ENCODE measurements around the gene SCN9A.

The SCN9A gene

DNA sequence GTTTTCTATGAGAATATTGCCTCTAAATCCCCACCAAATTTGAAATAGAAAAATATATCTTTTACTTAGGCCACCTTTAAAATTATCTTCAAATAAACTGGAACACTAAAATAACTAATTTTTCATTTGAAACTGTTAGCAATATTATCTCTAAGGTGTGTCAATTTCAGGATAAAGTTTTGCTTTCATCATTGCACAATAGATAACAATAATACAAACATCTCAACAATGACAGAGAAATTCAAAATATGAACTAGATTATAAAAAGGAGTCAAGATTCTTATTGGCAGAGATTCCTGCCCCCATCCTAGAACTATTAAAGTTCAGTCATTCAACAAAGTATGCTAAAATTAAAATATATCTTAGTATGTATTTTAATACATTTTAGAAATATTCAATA lies 117.9 kb downstream of the SCN9A start:
- H3K4me3 ChIP-seq (ENCODE audit: low read depth in 1 of 2, low read length in 2 of 2) = no peak overlapping the region
- H3K27ac ChIP-seq (ENCODE audit: low read depth, low read length) = no peak overlapping the region
- H3K9ac ChIP-seq (ENCODE audit: low read depth in 1 of 2, low read length in 2 of 2) = no peak overlapping the region
- H3K9me3 ChIP-seq (ENCODE audit: control insufficient read depth in 1 of 2, low read length in 2 of 2) = no peaks in the 10 kb centered on the region
- no peaks in the 10 kb centered on the region for H3K36me3 ChIP-seq (ENCODE audit: control insufficient read depth in 1 of 2, insufficient read depth in 2 of 2, low read length in 2 of 2)
- no peaks in the 10 kb centered on the region for H3K4me1 ChIP-seq (ENCODE audit: control insufficient read depth in 1 of 2, insufficient read depth in 2 of 2, low read length in 2 of 2)
- H3K27me3 ChIP-seq (ENCODE audit: control insufficient read depth in 1 of 2, insufficient read depth in 2 of 2, low read length in 2 of 2) = no peaks in the 10 kb centered on the region

DNA sequence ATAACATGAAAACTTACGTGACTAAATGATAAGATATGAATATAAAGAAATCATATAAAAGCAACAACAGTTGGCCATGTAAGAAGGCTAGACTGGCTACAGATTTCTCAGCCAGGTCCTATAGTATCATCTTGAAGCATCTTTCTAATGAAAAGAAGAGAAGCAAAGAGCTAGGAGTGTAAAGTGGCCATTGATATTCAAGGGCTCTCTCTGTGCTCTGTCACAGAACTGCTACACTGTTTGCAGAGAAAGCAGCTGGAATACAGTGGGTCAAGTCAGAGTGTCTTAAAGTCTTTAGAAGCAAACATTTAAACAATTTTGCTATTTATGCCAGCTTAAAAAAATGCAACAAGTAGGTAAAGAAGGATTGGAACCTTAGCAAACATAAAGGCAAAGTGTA lies 118.8 kb downstream of the SCN9A start:
- Histone ChIP-seq H3K4me3 (ENCODE audit: low read depth in 1 of 2, low read length in 2 of 2) (no peak overlapping the region), H3K27me3 (ENCODE audit: control insufficient read depth in 1 of 2, insufficient read depth in 2 of 2, low read length in 2 of 2) (no peaks in the 10 kb centered on the region), H3K4me1 (ENCODE audit: control insufficient read depth in 1 of 2, insufficient read depth in 2 of 2, low read length in 2 of 2) (no peaks in the 10 kb centered on the region), H3K36me3 (ENCODE audit: control insufficient read depth in 1 of 2, insufficient read depth in 2 of 2, low read length in 2 of 2) (no peaks in the 10 kb centered on the region), H3K9me3 (ENCODE audit: control insufficient read depth in 1 of 2, low read length in 2 of 2) (no peaks in the 10 kb centered on the region), H3K9ac (ENCODE audit: low read depth in 1 of 2, low read length in 2 of 2) (no peak overlapping the region), H3K27ac (ENCODE audit: low read depth, low read length) (no peak overlapping the region)

DNA sequence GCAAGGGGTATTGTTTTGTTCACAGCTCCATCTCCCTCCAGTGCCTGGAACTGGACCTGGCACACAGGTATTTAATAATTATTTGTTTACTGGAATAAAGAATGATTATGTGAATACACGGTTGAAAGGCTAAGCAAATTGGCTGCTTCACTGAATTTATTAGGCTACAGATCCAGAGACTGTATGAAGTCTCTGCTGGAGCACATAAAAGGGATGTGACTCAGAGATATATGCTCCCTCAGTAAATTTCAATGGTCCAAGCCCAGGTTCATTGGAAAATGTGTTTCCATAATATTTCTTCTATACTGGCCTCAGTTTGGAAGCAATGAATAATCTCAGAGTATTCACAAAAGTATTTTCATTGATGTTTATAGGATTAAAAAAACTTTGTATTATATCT lies 126.4 kb downstream of the SCN9A start:
- H3K9me3 ChIP-seq (ENCODE audit: control insufficient read depth in 1 of 2, low read length in 2 of 2) = no peaks in the 10 kb centered on the region
- H3K36me3 ChIP-seq (ENCODE audit: control insufficient read depth in 1 of 2, insufficient read depth in 2 of 2, low read length in 2 of 2) = no peaks in the 10 kb centered on the region
- no peaks in the 10 kb centered on the region for H3K4me1 ChIP-seq (ENCODE audit: control insufficient read depth in 1 of 2, insufficient read depth in 2 of 2, low read length in 2 of 2)
- H3K9ac ChIP-seq (ENCODE audit: low read depth in 1 of 2, low read length in 2 of 2) = no peak overlapping the region
- H3K27me3 ChIP-seq (ENCODE audit: control insufficient read depth in 1 of 2, insufficient read depth in 2 of 2, low read length in 2 of 2) = no peaks in the 10 kb centered on the region
- no peak overlapping the region for H3K27ac ChIP-seq (ENCODE audit: low read depth, low read length)
- H3K4me3 ChIP-seq (ENCODE audit: low read depth in 1 of 2, low read length in 2 of 2) = no peak overlapping the region

DNA sequence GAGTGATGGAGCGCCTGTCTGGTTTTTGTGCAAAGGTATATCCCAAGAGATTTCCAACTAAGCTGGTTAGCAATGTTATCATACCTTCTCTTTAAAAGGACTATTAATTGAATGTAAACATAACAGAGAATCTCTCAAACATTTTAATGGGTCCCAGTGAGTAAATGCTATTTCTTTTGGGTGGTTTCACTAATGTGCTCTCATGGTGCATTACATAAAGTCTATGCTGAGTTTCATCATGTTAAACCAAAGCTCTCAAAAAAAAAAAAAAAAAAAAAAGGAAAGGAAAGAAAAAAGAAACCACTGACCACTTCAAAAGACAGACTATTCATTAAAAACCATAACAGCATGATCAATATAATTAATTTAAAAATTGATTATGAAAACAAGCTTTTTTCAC lies 128.8 kb downstream of the SCN9A start:
- H3K9me3 ChIP-seq (ENCODE audit: control insufficient read depth in 1 of 2, low read length in 2 of 2) = no peaks in the 10 kb centered on the region
- no peaks in the 10 kb centered on the region for H3K27me3 ChIP-seq (ENCODE audit: control insufficient read depth in 1 of 2, insufficient read depth in 2 of 2, low read length in 2 of 2)
- no peaks in the 10 kb centered on the region for H3K4me1 ChIP-seq (ENCODE audit: control insufficient read depth in 1 of 2, insufficient read depth in 2 of 2, low read length in 2 of 2)

DNA sequence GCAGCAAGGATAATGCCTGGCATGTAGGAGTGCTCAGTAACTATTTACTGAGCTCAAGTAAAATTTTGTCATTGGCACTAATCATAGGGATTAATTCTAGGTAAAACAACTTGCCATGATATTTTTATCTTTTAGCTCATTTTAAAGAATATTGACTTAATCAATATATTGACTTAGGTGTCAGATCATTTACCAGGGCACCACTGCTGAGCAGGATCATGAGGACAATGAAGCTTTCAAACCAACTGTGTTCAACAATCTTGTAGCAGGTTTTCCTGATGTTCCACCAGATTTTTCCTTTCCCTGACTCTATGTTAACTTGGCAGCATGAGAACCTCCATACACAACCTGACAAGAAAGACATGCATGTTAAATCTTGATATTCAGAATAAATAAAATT lies 133.4 kb downstream of the SCN9A start:
- Histone ChIP-seq H3K4me3 (ENCODE audit: low read depth in 1 of 2, low read length in 2 of 2) (no peak overlapping the region), H3K36me3 (ENCODE audit: control insufficient read depth in 1 of 2, insufficient read depth in 2 of 2, low read length in 2 of 2) (no peaks in the 10 kb centered on the region), H3K27ac (ENCODE audit: low read depth, low read length) (no peak overlapping the region), H3K9me3 (ENCODE audit: control insufficient read depth in 1 of 2, low read length in 2 of 2) (no peaks in the 10 kb centered on the region), H3K4me1 (ENCODE audit: control insufficient read depth in 1 of 2, insufficient read depth in 2 of 2, low read length in 2 of 2) (no peaks in the 10 kb centered on the region), H3K9ac (ENCODE audit: low read depth in 1 of 2, low read length in 2 of 2) (no peak overlapping the region), H3K27me3 (ENCODE audit: control insufficient read depth in 1 of 2, insufficient read depth in 2 of 2, low read length in 2 of 2) (no peaks in the 10 kb centered on the region)

More for the DNA sequence above, 128.8 kb downstream of the SCN9A start:
- Histone ChIP-seq H3K27ac (ENCODE audit: low read depth, low read length) (no peak overlapping the region), H3K36me3 (ENCODE audit: control insufficient read depth in 1 of 2, insufficient read depth in 2 of 2, low read length in 2 of 2) (no peaks in the 10 kb centered on the region), H3K9ac (ENCODE audit: low read depth in 1 of 2, low read length in 2 of 2) (no peak overlapping the region), H3K4me3 (ENCODE audit: low read depth in 1 of 2, low read length in 2 of 2) (no peak overlapping the region)

DNA sequence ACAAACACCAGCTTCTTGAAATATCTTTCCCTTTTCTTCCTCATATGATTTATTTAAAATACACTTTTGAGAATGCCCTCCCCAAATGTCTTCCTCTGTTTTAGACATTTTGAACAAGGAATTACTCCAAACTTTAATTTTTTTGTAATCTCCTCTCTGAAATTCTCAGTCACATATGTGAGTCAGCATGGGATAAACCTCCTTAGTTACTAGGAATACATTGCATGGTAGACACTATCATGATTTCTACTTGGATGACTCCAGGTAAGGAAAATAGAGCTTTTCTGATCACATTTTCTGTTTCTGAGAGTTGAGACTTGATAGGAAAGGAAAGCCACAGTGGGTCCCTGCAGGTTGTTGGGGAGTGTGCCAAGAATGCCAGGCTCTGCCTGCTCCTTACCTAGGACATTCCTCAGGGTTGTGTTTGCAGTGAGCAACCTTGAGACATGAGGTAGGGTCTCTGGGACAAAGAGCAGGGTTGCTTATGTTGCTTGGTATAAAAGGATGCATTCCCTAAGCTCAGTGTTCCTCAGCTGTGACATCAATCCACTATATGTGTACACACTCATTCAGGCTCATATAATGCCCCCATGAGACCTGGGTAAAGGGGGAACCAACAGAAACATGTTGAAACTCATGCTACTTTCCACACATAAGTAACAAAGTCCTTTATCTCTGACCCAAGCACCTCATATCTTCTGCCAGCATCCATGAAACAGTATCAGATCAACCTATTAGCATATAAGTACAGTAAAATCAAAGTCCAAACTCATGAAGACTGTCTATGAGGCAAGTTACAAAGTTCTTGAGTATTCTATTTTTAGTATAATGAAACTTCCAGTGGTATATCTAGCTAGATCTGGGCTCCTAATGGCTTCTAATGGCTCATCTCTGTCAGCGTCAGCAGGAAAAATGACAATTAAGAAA lies 135.1 kb downstream of the SCN9A start:
- H3K27ac ChIP-seq (ENCODE audit: low read depth, low read length) = no peak overlapping the region
- no peaks in the 10 kb centered on the region for H3K4me1 ChIP-seq (ENCODE audit: control insufficient read depth in 1 of 2, insufficient read depth in 2 of 2, low read length in 2 of 2)
- no peaks in the 10 kb centered on the region for H3K27me3 ChIP-seq (ENCODE audit: control insufficient read depth in 1 of 2, insufficient read depth in 2 of 2, low read length in 2 of 2)

DNA sequence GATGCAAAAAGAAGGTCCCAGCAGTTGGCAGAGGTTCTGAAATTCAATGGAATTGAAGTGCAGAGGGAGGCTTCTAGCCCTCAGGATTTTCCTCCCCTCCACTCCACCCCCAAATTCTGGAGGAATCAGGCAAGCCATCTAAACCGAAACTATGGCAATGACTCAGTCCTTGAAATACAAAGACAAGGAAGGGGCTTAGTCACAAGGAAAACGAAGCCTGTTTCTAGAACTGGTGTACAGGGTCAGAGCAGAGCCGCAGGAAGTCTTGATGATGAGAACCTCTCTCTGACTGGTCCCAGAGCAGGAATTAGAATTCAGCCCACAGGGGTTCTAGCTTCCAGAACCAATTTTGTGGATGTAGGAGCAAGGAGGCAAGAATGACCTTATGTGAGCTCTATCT lies 136.2 kb downstream of the SCN9A start:
- Histone ChIP-seq H3K9ac (ENCODE audit: low read depth in 1 of 2, low read length in 2 of 2) (no peak overlapping the region), H3K9me3 (ENCODE audit: control insufficient read depth in 1 of 2, low read length in 2 of 2) (no peaks in the 10 kb centered on the region), H3K27ac (ENCODE audit: low read depth, low read length) (no peak overlapping the region), H3K4me3 (ENCODE audit: low read depth in 1 of 2, low read length in 2 of 2) (no peak overlapping the region), H3K27me3 (ENCODE audit: control insufficient read depth in 1 of 2, insufficient read depth in 2 of 2, low read length in 2 of 2) (no peaks in the 10 kb centered on the region), H3K36me3 (ENCODE audit: control insufficient read depth in 1 of 2, insufficient read depth in 2 of 2, low read length in 2 of 2) (no peaks in the 10 kb centered on the region), H3K4me1 (ENCODE audit: control insufficient read depth in 1 of 2, insufficient read depth in 2 of 2, low read length in 2 of 2) (no peaks in the 10 kb centered on the region)

More for the DNA sequence above, 135.1 kb downstream of the SCN9A start:
- H3K9me3 ChIP-seq (ENCODE audit: control insufficient read depth in 1 of 2, low read length in 2 of 2) = no peaks in the 10 kb centered on the region
- no peak overlapping the region for H3K9ac ChIP-seq (ENCODE audit: low read depth in 1 of 2, low read length in 2 of 2)
- H3K4me3 ChIP-seq (ENCODE audit: low read depth in 1 of 2, low read length in 2 of 2) = no peak overlapping the region
- no peaks in the 10 kb centered on the region for H3K36me3 ChIP-seq (ENCODE audit: control insufficient read depth in 1 of 2, insufficient read depth in 2 of 2, low read length in 2 of 2)

DNA sequence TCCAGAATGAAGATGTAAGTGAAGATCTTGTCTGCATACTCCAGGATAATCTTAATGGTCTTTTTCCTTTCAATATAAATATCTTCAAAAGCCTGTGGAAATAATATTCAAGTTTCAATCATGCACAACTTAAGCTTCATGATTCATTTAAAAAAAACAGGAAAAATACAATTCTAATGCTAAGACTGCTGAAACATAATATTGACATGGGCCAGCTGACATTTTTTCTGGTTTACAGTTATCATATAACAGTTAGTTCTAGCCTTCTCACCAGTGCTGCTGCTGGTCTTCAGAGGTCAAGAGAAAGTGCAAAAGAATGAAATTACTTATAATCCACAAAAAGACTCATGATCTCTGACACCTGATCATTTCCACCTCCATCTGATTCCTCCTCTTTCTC lies 137.6 kb downstream of the SCN9A start:
- no peaks in the 10 kb centered on the region for H3K4me1 ChIP-seq (ENCODE audit: control insufficient read depth in 1 of 2, insufficient read depth in 2 of 2, low read length in 2 of 2)
- no peaks in the 10 kb centered on the region for H3K27me3 ChIP-seq (ENCODE audit: control insufficient read depth in 1 of 2, insufficient read depth in 2 of 2, low read length in 2 of 2)
- no peaks in the 10 kb centered on the region for H3K9me3 ChIP-seq (ENCODE audit: control insufficient read depth in 1 of 2, low read length in 2 of 2)
- no peaks in the 10 kb centered on the region for H3K36me3 ChIP-seq (ENCODE audit: control insufficient read depth in 1 of 2, insufficient read depth in 2 of 2, low read length in 2 of 2)
- H3K27ac ChIP-seq (ENCODE audit: low read depth, low read length) = no peak overlapping the region
- H3K4me3 ChIP-seq (ENCODE audit: low read depth in 1 of 2, low read length in 2 of 2) = no peak overlapping the region
- H3K9ac ChIP-seq (ENCODE audit: low read depth in 1 of 2, low read length in 2 of 2) = no peak overlapping the region

DNA sequence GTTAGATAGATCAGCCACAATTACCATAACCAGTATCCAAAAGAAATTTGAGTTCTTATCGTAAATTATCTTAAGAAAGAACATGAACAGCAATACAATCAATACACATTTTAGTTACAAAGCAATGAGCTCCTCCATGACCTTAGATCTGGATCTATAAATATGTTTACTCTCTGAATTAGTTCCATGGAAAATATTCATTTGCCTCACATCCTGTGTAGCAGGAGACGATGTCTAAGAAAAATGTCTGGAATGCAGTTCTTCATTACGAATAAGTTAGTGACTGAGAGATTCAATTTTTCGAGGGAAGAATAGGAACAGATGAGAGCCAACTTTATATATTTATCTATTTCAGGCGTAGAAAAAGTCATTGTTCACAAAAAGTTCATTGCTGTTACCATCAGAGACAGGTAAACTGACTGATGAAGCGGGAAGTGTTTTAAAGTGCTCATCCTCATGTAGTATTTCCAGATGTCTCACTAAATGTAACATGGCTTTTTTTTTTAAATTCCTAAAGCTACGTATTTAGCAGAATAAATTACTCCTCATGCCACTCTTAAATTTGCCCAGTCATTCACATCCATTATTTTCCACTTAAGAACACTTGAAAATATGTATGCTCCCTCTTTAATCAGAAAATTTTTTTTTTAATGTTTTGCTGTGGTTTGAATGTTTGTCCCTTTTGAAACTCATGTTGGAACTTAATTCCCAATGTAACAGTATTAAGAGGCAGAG lies 141.5 kb downstream of the SCN9A start:
- Histone ChIP-seq H3K9ac (ENCODE audit: low read depth in 1 of 2, low read length in 2 of 2) (no peak overlapping the region), H3K4me1 (ENCODE audit: control insufficient read depth in 1 of 2, insufficient read depth in 2 of 2, low read length in 2 of 2) (no peaks in the 10 kb centered on the region), H3K9me3 (ENCODE audit: control insufficient read depth in 1 of 2, low read length in 2 of 2) (no peaks in the 10 kb centered on the region), H3K4me3 (ENCODE audit: low read depth in 1 of 2, low read length in 2 of 2) (no peak overlapping the region), H3K27me3 (ENCODE audit: control insufficient read depth in 1 of 2, insufficient read depth in 2 of 2, low read length in 2 of 2) (no peaks in the 10 kb centered on the region), H3K36me3 (ENCODE audit: control insufficient read depth in 1 of 2, insufficient read depth in 2 of 2, low read length in 2 of 2) (no peaks in the 10 kb centered on the region), H3K27ac (ENCODE audit: low read depth, low read length) (no peak overlapping the region)

DNA sequence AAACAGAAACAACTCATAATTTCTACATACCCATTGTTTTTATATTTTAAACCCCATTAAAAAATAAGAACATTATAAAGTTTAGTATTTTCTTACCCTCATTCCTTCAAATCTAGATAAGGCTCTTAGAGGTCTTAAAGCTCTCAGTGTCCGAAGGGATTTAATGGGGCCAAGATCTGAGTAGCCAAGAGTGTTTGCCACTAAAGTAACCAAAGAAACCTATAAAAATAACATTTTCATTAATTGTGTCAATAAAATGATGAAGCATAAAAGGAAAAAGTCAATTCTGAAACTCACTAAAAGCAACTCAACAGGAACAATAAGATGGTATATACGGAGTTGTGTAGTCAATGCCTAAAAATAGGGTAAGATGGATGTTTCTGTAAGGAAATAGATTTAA lies 142.5 kb downstream of the SCN9A start:
- no peak overlapping the region for H3K9ac ChIP-seq (ENCODE audit: low read depth in 1 of 2, low read length in 2 of 2)

More for the DNA sequence above, 142.5 kb downstream of the SCN9A start:
- H3K4me3 ChIP-seq (ENCODE audit: low read depth in 1 of 2, low read length in 2 of 2) = no peak overlapping the region
- H3K27ac ChIP-seq (ENCODE audit: low read depth, low read length) = no peak overlapping the region
- no peaks in the 10 kb centered on the region for H3K9me3 ChIP-seq (ENCODE audit: control insufficient read depth in 1 of 2, low read length in 2 of 2)
- H3K4me1 ChIP-seq (ENCODE audit: control insufficient read depth in 1 of 2, insufficient read depth in 2 of 2, low read length in 2 of 2) = no peaks in the 10 kb centered on the region
- no peaks in the 10 kb centered on the region for H3K36me3 ChIP-seq (ENCODE audit: control insufficient read depth in 1 of 2, insufficient read depth in 2 of 2, low read length in 2 of 2)
- H3K27me3 ChIP-seq (ENCODE audit: control insufficient read depth in 1 of 2, insufficient read depth in 2 of 2, low read length in 2 of 2) = no peaks in the 10 kb centered on the region
